ENCODE measurements around the gene ZNF205.

- TF ChIP-seq POLR2AphosphoS5 (IDR thresholded peaks at IDR 0.05), result no peak
- TF ChIP-seq, protein P1, sequence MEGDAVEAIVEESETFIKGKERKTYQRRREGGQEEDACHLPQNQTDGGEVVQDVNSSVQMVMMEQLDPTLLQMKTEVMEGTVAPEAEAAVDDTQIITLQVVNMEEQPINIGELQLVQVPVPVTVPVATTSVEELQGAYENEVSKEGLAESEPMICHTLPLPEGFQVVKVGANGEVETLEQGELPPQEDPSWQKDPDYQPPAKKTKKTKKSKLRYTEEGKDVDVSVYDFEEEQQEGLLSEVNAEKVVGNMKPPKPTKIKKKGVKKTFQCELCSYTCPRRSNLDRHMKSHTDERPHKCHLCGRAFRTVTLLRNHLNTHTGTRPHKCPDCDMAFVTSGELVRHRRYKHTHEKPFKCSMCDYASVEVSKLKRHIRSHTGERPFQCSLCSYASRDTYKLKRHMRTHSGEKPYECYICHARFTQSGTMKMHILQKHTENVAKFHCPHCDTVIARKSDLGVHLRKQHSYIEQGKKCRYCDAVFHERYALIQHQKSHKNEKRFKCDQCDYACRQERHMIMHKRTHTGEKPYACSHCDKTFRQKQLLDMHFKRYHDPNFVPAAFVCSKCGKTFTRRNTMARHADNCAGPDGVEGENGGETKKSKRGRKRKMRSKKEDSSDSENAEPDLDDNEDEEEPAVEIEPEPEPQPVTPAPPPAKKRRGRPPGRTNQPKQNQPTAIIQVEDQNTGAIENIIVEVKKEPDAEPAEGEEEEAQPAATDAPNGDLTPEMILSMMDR (IDR thresholded peaks at IDR 0.05), result no peak
Observed at GRCh38 chr16:3135126-3135715, 22.8 kb downstream of the ZNF205 start.

All from prostate gland (tissue), 2 donors.